Transverse colon (tissue), 4 donors: Measurements from ENCODE around the gene ACP3. TPM values are rescaled to one million over a fixed set of nuclear protein-coding genes. Genes with fewer than 3 reads are reported as not detected.

Experiments
- DNase-seq: peaks from one replicate; pipeline ENCODE4 v3.0.0-alpha.2; 2019
- H3K27ac ChIP-seq, 4 donors: fragments of 200-600 bp; sonication (generic); 2 replicates each; pipeline ENCODE4 v1.5.1; 2016 to 2018; ENCODE audit warnings: inconsistent platforms in 4 of 4
- H3K27me3 ChIP-seq: fragments of 200-600 bp; sonication (generic); 2 replicates; pipeline ENCODE4 v1.5.1; 2017; ENCODE audit warnings: inconsistent platforms
- H3K36me3 ChIP-seq, 4 donors: fragments of 200-600 bp; sonication (generic); 2 replicates each; pipeline ENCODE4 v1.5.1; 2017 to 2019; ENCODE audit warnings: inconsistent platforms in 4 of 4
- H3K4me1 ChIP-seq, 4 donors: fragments of 200-600 bp; sonication (generic); 2 replicates each; pipeline ENCODE4 v1.5.1; 2017 to 2020; ENCODE audit warnings: inconsistent platforms in 4 of 4
- H3K4me3 ChIP-seq, 4 donors: fragments of 200-600 bp; sonication (generic); 1 replicate in 1 of 4; 2 replicates in 3 of 4; pipeline versions ENCODE4 v1.5.1 to v1.6.1; 2017 to 2019; ENCODE audit warnings: inconsistent platforms in 4 of 4
- H3K9me3 ChIP-seq, 2 donors: fragments of 200-600 bp; sonication (generic); 2 replicates each; pipeline ENCODE4 v1.5.1; 2017 to 2019; ENCODE audit warnings: inconsistent platforms in 2 of 2
- EP300 ChIP-seq: sonication (generic); formaldehyde crosslinking; IDR thresholded peaks from one replicate; pipeline ENCODE4 v1.6.1; 2017; ENCODE audit warnings: antibody characterized with exemption, low read depth
- POLR2A ChIP-seq: fragments of 450-650 bp; IDR thresholded peaks from one replicate; pipeline ENCODE4 v1.6.1; 2016; ENCODE audit warnings: antibody characterized with exemption, mild to moderate bottlenecking, moderate library complexity
- POLR2AphosphoS5 ChIP-seq, 3 donors: sonication (generic); formaldehyde crosslinking; IDR thresholded peaks; one replicate each; pipeline ENCODE4 v1.6.1; 2016; ENCODE audit warnings: antibody characterized with exemption in 3 of 3
- WGBS, 2 donors: methylation state at CpG; one replicate each; pipeline ENCODE4 v1.1.5; 2018; ENCODE audit warnings: low coverage in 1 of 2; 5-methylcytosine and 5-hydroxymethylcytosine counted together
- in situ Hi-C, 4 donors: fragments of 200-750 bp; cut with MboI; loops; one replicate each; pipeline versions ENCODE4 v1.15.0 to v1.15.1; 2017; ENCODE audit warnings: low sequenced_read_pairs in 3 of 4, low pct_ligation_motif_present in 1 of 4, low pct_unique_long_range_greater_than_20kb in 1 of 4
- intact Hi-C: fragments of 100-400 bp; cut with DNase I; formaldehyde crosslinking; loops from one replicate; pipeline ENCODE4 v1.15.1; 2023; ENCODE audit warnings: low total_unique reads
- total RNA-seq, 4 donors: library from RNA; depleted of rRNA; stranded (reverse); fragments of >200 nt; gene quantifications; one replicate each; pipeline ENCODE4 v1.1.0, GENCODE V29; 2016
- TF ChIP-seq, protein P1 (sequence below), 5 experiments: fragments of 200-600 bp in 3 of 5; fragments of 450-650 bp in 2 of 5; sonication (generic) in 3 of 5; IDR thresholded peaks; 1 replicate in 2 of 5; 2 replicates in 3 of 5; pipeline ENCODE4 v1.5.1; 2016 to 2017; ENCODE audit warnings: antibody characterized with exemption in 5 of 5, inconsistent platforms in 3 of 5, mild to moderate bottlenecking in 2 of 5, moderate library complexity in 1 of 5

The ACP3 gene
- total RNA-seq, 4 donors from 2014 or later: 3.4 to 22.7 (median 7.6) TPM

DNA sequence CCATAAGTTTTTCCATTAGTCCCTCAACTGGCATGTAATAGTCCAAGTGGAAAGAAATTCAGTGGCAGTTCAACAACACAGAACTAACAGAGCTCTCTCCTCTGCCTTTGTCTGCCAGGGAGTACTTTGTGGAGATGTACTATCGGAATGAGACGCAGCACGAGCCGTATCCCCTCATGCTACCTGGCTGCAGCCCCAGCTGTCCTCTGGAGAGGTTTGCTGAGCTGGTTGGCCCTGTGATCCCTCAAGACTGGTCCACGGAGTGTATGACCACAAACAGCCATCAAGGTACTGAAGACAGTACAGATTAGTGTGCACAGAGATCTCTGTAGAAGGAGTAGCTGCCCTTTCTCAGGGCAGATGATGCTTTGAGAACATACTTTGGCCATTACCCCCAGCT is 39.4 kb downstream of the ACP3 start:
- no peak overlapping the region for H3K27ac ChIP-seq
- H3K27me3 ChIP-seq: no peaks in the 10 kb centered on the region
- TF ChIP-seq POLR2A (no peak), POLR2AphosphoS5 (IDR thresholded peaks at IDR 0.05) (no peak), EP300 (no peak)
- TF ChIP-seq, protein P1, sequence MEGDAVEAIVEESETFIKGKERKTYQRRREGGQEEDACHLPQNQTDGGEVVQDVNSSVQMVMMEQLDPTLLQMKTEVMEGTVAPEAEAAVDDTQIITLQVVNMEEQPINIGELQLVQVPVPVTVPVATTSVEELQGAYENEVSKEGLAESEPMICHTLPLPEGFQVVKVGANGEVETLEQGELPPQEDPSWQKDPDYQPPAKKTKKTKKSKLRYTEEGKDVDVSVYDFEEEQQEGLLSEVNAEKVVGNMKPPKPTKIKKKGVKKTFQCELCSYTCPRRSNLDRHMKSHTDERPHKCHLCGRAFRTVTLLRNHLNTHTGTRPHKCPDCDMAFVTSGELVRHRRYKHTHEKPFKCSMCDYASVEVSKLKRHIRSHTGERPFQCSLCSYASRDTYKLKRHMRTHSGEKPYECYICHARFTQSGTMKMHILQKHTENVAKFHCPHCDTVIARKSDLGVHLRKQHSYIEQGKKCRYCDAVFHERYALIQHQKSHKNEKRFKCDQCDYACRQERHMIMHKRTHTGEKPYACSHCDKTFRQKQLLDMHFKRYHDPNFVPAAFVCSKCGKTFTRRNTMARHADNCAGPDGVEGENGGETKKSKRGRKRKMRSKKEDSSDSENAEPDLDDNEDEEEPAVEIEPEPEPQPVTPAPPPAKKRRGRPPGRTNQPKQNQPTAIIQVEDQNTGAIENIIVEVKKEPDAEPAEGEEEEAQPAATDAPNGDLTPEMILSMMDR (IDR thresholded peaks at IDR 0.05): no peak
- H3K4me1 ChIP-seq: no peaks in the 10 kb centered on the region
- no peak for DNase-seq
- H3K36me3 ChIP-seq: no peaks in the 10 kb centered on the region
- H3K4me3 ChIP-seq: no peak overlapping the region
- intact Hi-C loops: no loop called here
- in situ Hi-C loops: loop anchor here in 3 of 4 donors (10.0 to 25.0 kb wide), 2 partner anchors 48 to 281 kb away; no protein-coding TSS in a partner anchor
- no peaks in the 10 kb centered on the region for H3K9me3 ChIP-seq
- 85 to 100% methylated on average over 1 to 5 of the region's 5 CpGs for WGBS, 2 donors

DNA sequence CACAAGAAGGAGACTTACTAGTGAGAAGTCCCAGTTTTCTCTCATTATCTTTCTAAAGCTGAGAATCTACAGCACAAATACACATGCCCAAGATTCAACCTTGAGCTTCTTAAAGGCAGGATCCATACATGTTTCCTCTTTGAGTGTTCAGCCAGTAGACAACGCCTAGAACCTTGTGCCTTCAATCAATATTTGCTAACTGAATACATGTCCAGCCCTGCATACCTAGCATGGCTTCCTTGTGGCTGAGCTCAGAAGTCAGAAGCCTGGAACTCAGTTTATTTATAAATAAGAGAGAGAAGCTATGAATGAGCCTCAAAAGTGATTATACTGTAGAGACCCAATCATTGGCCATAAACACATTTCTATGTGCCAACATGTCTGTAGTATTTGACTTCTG is 43.5 kb downstream of the ACP3 start:
- no peaks in the 10 kb centered on the region for H3K4me1 ChIP-seq
- H3K27ac ChIP-seq: no peak overlapping the region
- intact Hi-C loops: no loop called here
- 68% methylated on average over 1 of the region's 1 CpG; no CpG with 5 or more reads in 1 of the 2 donors for WGBS, 2 donors
- no peaks in the 10 kb centered on the region for H3K27me3 ChIP-seq
- no peaks in the 10 kb centered on the region for H3K36me3 ChIP-seq
- in situ Hi-C loops: loop anchor here in 2 of 4 donors (25.0 kb wide), 1 partner anchor 277 kb away; no protein-coding TSS in a partner anchor
- no peaks in the 10 kb centered on the region for H3K9me3 ChIP-seq
- no peak overlapping the region for H3K4me3 ChIP-seq
- TF ChIP-seq, protein P1 (IDR thresholded peaks at IDR 0.05): no peak
- TF ChIP-seq POLR2A (no peak), EP300 (no peak), POLR2AphosphoS5 (IDR thresholded peaks at IDR 0.05) (no peak)
- no peak for DNase-seq

DNA sequence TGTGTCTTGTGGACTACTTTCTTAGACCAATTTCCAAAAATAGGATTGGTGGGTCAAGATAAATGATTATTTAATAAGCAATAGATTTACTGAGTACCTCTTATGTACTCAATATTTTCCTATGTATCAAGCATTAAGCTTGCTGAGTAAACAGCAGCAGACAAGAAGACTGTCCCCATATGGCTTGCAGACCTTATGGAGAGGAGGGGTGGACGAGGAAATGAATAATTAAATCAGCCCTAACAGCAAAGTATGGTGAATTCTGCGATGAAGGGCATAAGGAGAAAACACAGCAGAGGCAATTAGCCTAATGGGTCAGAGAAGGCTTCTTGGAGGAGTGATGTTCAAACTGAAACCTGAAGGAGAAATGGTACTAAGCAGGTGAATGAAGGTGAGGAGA is 45.1 kb downstream of the ACP3 start:
- no peak for DNase-seq
- H3K4me1 ChIP-seq: no peaks in the 10 kb centered on the region
- H3K4me3 ChIP-seq: no peak overlapping the region
- H3K36me3 ChIP-seq: no peaks in the 10 kb centered on the region
- H3K9me3 ChIP-seq: no peaks in the 10 kb centered on the region
- TF ChIP-seq POLR2A: no peak
- no peak for TF ChIP-seq POLR2AphosphoS5 (IDR thresholded peaks at IDR 0.05)
- TF ChIP-seq, protein P1 (IDR thresholded peaks at IDR 0.05): no peak
- 79 to 84% methylated on average over 2 of the region's 2 CpGs for WGBS, 2 donors
- in situ Hi-C loops: loop anchor here in 2 of 4 donors (25.0 kb wide), 1 partner anchor 275 kb away; no protein-coding TSS in a partner anchor
- no peaks in the 10 kb centered on the region for H3K27me3 ChIP-seq
- H3K27ac ChIP-seq: no peak overlapping the region
- intact Hi-C loops: no loop called here

DNA sequence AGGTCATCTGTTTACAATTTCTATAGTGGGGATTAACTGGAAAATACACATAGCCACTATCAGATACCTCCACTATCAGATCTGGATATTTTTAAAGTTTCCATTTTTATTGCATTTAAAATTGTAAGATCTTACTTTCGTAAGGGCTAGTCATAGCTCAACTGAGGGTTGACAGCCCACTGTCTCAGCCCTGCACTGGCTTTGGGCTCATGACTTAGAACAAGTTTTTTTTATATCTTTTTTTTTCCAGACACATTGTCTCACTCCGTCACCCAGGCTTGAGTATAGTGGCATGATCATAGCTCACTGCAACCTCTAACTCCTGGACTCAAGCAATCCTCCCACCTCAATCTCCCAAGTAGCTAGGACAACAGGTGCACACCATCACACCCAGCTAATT is 51.3 kb downstream of the ACP3 start:
- Histone ChIP-seq H3K4me3 (no peak overlapping the region), H3K4me1 (no peaks in the 10 kb centered on the region), H3K27ac (no peak overlapping the region), H3K36me3 (no peaks in the 10 kb centered on the region), H3K9me3 (no peaks in the 10 kb centered on the region), H3K27me3 (no peaks in the 10 kb centered on the region)
- WGBS, 2 donors: 82 to 92% methylated on average over 2 of the region's 2 CpGs
- intact Hi-C loops (no loop called here), in situ Hi-C loops (loop anchor here in 2 of 4 donors (25.0 kb wide), 1 partner anchor 269 kb away; no protein-coding TSS in a partner anchor)
- DNase-seq: no peak
- TF ChIP-seq, protein P1 (IDR thresholded peaks at IDR 0.05): no peak
- no peak for TF ChIP-seq POLR2A
- TF ChIP-seq POLR2AphosphoS5 (IDR thresholded peaks at IDR 0.05): no peak
- TF ChIP-seq EP300: no peak
